GM18508 (cell line): Measurements from ENCODE around the gene GULP1.

Experiments used
- ATAC-seq: cut with Tn5 transposase; IDR thresholded peaks from one replicate; pipeline ENCODE4 v1.9.1; 2021; ENCODE audit warnings: moderate number of reproducible peaks; ENCODE audit not compliant: insufficient read depth, unreplicated experiment

Gene GULP1

DNA sequence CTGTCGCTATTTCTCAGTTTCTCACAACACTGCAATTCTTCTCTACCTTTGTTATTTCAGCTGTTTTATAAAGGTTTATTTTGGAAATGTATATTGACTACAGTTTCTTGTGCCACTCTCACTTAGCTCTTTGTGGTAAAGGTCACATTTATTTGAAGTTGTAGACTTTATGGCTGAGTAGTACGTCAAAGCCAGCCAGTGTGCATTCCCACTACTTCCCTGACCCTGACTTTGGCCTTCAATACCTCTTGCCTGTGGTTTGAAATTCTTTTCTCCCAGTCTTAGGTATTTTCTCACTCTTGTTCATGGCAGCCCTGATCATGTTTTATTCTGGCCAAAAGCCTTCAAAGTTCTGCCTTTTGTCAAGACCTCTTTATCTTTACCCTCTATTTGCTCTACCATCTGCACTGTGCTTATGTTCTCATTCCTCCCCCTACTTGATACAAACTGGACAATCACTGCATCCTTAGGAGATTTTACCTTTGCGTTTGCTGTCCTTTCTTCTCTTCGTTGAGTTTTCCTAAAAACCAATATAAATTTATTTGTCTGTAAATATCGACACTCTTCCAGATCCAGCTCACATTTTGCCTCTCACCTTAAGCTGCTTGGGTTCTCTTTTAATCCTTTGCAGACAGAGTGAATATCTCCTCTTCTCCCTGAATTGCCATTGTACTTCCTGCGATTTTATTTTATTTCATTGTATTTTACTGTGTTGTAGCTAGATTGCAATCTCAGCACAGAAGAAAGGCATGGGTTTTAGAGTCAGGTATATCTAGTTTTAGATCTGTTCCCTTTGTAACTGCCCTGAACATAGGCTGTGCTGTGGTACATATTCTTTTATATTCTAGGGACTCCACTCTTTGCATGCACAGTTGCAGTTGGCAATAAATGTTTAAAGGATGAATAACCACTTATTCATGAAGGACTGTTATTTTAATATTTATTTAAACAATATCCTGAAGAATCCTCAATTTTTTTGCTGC, 31.2 kb downstream of the GULP1 start:
- no peak for ATAC-seq

DNA sequence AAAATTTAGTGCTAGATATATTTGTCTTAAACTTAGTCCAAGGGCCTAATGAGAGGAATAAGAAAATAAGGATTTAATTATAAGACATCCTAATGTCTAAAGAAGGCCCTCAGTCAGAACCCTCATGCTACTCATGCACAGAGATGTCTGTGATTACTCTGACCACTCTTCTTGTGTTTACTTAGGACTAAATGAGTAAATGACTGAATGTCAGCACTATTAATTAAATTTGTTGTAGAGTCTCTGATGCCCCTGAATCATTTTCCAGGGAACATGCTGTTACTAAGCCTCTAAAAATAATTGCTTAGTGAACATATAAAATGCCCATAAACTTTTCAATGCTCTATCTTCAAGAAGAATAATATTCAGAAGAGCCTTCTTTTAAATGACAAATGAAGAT, 32.4 kb downstream of the GULP1 start:
- no peak for ATAC-seq

DNA sequence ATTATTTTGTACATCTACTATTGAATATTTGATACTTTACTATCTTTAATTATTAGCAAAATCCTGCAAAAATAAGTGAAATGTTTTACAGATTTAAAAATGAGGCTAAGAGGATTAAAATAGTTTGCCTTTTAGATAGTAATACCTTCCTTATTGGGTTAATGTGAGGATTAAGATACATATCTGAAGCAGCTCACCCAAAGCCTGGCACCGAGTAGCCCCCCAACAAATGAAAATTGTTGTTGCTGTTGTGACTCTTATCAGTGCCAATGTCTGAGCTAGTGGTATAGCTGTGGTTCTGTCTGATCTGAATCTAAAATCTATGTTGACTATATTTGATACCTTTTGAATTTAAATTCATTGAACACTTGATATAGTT, 34.6 kb downstream of the GULP1 start:
- no peak for ATAC-seq

DNA sequence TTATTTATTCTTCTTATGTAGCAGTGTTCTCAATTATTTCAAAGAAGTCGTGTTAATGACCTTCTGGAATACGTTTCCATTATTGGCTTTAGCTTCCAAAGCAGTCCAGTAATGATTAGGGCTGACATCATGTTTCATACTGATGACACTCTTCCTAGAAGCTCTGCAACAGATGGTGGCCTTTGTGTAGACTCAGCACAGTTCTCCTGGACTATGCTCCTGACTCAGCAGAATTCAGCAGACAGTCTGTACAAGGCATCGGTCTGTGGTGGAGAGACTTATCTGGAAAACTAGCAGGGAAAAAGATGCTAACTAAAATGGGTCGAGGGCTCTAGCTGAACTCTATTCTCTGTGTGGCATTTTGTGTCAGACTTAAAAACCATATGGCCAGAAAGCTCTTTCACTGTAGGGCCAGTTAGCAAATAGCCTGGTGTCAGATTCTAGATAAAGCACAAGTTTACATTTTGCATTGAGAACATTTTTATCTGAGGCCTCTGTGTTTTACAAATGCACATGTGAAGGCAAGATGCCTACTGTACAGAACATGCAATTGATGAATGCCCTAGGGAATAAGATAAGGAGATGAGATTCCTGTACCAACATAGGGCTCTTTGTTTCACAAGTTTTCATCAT, 35.1 kb downstream of the GULP1 start:
- no peak for ATAC-seq

DNA sequence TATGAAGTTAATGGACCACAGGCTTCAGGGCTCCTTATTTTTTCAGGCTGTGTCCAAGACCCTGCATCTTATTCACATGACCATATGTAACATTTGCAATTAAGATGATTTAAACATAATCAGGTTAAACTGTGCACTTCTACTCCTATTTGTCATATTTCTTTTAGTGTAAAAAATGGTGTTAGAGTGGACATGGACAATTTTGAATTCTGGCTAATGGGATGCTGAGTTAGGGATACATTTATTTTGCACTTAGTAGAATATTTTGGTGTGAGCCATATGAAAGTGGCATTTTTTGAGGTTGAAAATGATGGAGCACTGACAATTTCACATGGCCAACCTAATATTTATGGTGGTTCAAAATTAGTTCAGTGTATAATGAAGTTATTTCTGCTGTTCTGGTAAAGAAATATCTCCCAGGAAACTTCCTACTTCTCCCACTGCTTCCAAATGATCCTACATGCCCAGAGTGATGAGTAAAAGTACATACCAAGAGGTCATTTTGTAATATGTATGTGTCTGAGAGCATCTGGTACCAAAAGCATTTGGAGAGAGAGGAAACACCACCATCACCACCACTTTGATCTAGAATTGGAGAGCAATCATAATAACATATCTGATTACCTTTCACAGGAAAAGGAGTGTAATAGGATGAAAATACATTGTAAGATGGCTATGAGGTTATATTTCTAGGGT, 36.0 kb downstream of the GULP1 start:
- ATAC-seq: no peak

DNA sequence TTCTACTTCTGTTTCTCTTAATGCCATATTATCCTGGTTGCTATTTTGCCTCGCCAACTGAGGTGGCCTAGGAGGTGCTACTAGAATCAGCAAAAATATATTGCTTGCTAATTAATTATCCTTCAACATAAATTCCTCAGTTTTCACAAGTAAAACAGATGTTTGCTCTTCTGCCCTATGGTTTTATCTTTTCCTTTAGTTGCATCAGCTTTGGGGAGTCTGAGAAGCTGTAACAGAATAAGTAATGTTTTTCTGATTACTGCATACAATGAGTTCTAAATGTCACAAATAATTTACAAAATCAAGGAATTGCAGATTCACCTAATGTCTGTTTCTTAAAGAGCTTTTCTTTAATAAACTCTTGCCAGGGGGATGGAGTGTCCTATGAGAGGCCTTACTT, 36.7 kb downstream of the GULP1 start:
- no peak for ATAC-seq

DNA sequence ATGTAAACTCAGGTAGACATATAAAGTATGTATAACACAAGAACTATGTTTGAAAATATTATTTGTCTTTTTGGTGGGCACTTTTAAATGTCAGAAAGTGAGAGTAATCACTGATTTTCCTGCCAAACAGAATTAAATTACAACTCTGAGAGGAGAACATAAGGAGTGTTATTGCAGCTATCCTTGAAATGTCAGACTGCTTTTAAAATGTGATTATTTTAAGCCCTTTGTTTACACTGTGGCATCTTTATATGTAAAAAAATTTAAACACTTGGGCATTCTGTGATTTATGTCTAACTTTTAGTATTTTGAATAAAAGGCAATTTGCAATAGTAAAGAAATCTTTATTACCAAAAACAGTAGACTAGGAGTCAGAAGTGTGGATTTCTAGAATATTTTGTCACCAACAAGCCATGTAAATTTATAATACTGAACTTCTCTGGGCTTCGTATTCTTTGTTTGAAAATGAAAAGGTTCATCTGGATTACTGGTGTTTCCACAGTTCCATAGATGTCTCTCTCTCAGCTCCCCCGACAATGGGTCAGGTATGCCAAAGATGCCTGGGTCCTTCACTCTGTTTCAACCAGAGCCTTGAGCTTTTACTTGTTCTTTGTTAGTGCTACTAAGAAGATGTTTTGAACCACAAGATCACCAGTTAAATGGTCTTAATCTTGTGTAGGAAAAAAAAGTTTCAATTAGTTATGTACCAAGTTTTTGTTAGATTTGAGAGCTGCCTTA, 38.8 kb downstream of the GULP1 start:
- ATAC-seq: no peak

DNA sequence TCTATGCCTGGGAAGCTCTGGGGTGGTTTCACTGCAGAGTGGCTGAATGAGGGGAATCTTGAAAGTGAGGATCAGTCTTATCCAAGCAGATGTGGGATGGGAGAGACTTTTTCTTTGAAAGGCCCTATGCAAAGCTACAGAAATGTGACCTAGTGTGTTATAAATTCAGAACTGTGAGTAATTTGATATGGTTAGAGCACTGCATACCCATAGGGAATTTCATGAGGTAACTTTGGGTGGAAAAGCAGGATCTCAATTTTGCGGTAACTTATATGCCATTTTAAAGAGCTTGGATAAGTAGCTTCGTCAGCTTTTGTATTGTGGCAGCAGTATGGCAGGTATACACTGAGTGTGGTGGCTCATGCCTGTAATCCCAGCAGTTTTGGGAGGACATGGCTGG, 40.9 kb downstream of the GULP1 start:
- ATAC-seq: no peak

DNA sequence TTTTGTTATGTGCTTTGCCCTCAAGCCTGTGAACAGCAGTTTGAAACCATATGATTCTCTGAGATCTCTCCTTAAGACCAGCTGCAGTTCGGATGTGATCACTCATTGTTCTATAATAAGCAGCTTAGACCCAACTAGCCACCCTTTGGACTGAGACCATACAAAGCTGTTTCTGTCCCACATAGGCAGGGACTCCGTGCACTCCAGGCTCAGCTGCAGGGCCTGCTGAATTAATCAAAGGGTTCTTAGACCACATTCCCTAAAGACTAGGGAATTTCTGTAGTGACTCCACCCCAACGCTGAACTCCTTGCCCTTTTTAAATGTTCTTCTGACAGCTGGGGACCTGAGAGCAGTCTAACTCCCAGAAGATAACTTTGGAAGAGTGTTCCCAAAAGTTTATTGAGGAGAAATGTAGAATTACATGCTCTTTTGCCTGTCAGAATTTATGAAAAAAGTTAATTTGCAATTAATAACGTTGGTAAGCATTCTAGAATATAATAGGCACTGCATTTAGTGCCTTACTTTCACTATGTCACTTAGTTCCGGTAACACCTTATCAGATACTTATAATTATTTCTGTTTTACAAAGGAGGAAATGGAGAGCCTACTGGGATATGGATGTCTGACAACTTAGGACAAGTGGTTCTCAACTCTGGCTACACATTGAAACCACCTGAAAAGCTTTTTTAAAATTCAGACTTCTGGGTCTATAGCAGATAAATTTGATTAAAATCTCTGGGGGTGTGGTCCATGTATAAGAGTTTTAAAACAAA, 42.3 kb downstream of the GULP1 start:
- ATAC-seq: no peak

DNA sequence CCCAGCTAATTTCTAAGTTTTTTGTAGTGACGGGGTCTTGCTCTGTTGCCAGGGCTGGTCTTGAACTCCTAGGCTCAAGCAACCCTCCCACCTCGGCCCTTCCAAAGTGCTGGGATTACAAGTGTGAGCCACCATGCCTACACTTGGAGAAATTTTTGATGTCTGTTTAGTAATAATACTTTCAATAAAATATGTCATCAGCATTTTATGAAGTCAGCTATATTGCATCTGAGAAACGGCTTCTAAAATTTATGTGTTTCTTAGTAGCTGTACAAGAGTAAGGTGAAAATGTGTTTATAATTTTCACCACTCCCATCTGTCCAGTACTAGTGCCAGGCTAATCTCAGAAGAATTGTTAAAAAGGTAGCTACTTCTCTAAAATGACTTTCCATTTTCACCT, 46.8 kb downstream of the GULP1 start:
- ATAC-seq: no peak

DNA sequence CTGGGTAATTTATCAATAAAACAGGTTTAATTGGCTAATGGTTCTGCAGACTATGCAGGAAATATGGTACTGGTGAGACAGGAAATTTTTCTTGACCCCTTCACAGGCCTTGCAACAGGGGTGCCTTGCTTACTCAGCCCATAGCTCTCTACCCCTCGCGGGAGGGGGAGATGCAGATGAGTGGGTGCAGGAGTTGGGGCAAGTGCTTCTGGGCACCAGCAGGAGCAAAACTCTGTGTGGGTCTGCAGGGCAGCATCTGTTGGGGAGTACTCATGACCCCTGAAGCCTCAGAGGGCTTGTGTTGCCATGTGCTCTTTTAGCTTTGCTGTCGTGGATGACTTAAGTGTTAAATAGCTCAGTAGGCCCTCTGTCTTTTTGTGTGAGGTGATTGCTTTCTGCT, 48.6 kb downstream of the GULP1 start:
- no peak for ATAC-seq

DNA sequence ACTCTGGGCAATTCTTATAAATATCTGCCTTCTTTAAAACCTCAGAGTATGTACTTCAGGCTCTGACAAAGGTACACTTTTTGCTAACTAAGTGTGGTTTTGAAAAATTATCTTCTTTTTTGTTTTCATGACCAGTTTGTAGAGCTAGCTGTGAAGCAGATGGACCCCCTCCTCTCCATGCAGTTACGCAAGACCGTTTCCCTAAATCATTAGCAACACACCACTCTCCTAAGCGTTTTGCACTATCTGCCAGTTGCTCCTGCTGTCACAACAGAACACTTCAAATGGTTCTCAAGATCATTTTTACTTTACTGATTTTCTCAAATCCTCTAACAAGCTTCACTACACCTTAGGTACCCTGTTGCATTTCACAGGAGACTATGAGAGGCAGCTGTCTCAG, 53.3 kb downstream of the GULP1 start:
- ATAC-seq: no peak

DNA sequence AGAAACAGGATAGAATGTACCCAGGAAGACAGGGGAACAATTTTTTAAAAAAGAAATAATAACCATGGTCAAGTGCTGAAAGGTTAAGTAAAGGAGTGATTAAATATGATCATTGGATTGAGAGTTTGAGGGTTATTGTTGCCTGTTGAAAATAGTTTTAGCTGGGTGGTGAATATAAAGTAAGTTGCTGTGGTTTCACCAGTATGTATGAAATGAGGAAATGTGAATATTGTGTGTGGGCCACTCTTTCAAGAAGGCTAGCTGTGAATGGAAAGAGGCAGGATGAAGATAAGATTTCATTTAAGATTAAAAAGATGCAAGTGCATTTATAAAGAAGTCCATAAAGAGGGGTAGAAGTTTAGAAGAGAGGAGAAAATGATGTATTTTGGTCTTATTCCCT, 53.8 kb downstream of the GULP1 start:
- no peak for ATAC-seq

DNA sequence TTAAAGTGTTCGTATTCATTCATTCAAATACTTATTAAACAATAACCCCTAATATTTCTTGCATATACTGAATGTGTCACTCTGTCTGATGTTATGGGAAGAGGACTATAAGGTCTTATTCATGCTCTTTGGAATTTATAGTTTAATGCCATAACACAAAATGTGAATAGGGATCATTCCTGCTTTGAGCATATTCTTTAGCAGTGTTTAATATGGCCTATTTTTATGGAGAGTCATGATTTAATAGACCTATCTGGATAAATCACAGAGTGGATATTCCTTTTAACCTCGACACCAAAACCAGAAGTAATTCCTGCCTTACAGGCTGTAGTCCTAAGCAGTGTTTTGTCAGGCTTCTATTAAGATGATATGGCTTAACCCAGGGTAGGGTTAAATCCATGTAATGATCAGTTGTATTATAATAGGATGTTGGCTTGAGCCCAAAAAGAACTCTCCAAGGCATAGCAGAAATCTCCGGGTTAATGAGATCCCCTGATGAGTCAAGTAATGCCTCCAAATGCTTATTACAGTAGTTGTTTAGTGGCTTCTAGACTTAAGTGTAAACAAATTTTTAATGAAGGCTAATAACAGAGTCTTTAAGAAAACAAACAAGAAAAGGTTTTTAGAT, 54.3 kb downstream of the GULP1 start:
- no peak for ATAC-seq

DNA sequence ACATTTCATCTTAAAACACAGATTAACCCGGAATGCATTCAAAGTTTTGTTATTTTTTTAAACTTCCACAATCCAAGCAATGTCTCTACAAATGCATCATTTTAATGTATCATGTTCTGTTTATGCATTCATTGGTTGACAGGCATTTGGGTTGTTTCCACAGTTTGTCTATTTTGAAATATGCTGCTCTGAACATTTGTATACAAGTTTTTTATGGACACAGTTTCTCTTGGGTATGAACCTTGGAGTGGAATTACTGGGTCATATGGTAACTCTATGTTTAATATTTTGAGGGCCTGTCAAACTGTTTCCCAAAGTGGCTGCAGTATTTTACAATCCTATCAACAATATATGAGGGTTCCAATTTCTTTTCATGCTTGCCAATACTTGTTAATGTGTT, 57.3 kb downstream of the GULP1 start:
- no peak for ATAC-seq

DNA sequence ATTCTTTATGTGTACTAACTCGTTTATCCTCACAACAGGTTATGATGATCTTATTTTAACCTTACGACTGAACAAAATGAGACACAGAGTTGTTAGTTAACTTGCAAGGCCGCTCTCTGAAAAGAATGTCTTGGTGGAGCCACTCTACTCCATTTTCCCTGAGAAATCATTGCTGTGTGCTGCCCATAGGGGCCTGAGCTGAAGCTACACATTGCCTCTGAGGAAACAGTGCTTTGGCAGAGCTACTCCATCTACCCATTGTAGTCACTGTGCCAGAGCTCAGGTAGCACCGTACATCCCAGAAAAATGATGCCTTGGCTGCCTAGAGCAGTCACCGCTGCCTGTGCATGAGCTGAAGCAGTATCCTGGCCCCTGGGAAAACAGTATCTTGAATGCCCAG, 61.6 kb downstream of the GULP1 start:
- ATAC-seq: no peak

DNA sequence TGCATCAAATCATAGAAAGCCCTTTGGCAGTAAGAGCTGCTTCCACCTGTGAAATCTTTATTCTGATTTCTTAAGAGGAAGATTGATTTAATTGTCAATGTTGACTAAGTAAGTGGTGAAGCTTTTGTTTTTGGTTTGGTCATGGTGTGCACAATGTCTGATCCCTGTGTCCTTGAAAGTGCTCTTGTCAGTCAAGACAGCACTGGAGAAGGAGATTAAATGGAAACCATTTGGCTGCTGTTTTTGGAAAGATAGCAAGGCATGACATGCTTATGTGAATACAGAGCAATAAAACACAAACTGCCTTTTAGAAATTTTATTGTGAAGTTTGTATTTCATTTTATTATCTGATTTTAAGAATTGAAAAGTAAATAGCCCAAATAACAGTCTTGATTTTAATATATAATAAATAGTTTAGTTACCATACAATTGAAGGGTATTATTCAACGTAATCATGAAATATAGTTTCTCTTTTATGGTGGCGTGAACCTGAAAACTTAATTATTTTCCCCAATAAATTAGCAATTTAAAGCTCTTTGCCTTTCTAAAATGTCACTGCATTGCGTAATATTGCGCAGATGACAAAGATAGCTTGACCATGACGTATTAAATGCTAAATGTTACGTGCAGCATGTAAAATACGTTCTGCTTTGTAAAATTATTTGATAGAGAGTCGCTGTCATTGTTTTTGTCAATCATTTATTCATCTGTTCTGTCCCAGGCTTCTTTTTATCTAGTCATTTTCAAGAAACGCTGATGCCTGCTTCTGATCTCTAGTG, 69.0 kb downstream of the GULP1 start:
- no peak for ATAC-seq

DNA sequence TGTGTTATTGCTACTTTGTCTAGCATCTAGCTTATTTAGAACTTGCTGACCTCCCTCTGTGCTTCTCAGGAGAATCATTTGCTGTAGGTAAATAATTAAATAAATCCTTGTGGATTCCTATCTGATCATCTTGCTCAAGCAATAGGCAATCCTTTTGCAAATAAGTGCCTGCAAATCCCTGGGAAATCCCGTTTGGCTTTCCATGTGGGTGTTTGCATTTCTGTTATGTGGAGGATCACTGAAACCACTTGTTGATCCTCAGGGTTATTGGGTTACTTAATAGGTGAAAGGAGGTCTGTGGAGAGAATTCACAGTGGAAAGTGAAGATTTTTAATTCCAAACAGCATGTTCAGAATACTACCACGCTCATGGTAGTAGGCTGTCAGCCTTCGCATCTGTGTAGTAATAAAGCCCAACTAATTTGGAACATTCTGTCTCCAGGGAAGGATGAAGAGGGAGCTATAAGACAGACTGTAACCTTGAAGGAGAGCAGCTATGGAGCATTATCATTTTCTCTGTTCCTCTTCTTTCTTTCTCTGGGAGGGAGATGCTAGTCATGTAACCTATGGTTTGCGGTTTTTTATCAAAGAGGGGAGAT, 72.5 kb downstream of the GULP1 start:
- no peak for ATAC-seq
